ENCODE results near the gene EMC1.
"Not testable (repeated sequence)": the region's sequence is repeated elsewhere in the genome, so short reads cannot be mapped to it uniquely, and the experiment has no call there.

EMC1 gene

DNA sequence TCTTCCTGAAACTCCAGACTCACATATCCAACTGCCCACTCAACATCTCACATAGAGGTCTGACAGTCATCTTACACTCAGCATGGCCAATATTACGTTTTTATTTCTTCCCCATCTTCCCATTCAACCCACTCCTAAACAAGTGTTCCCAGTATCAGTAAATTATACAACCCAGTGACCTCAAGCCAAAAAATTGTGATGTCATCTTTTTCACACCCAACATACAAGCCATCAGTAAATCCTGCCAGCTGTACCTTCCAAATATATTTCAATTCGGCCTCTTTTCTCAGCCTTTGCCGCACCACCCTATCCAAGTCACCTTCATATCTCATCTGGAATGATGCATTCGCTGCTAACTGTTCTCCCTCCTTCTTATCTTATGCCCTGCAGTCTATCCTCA is 60.9 kb downstream of the EMC1 start:
- no peak for DNase-seq (ENCODE audit: low read depth)

DNA sequence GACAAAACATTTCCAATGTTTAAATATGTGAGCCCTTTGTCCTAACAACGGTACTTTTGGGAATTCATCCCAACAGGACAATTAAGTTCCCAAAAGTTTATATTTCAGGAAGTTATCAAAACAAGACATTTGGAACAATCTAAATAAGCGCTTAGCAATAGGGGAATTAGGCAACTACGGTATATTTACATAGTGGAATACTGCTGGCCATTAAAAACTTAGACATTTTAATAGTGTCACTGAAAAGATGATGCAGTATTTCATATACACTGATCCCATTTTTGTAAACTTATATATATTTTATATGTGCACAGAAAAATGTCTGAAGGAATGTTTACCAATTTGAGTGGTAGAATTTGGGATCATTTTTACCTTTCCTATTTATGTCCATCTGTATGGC is 62.1 kb downstream of the EMC1 start:
- no peak for DNase-seq (ENCODE audit: low read depth)

- DNase-seq (ENCODE audit: low read depth): no peak
Measured at GRCh38 chr1:19187852-19188251, 63.5 kb downstream of the EMC1 start.

- DNase-seq (ENCODE audit: low read depth): no peak
Measured at GRCh38 chr1:19186001-19186400, 65.3 kb downstream of the EMC1 start.

DNA sequence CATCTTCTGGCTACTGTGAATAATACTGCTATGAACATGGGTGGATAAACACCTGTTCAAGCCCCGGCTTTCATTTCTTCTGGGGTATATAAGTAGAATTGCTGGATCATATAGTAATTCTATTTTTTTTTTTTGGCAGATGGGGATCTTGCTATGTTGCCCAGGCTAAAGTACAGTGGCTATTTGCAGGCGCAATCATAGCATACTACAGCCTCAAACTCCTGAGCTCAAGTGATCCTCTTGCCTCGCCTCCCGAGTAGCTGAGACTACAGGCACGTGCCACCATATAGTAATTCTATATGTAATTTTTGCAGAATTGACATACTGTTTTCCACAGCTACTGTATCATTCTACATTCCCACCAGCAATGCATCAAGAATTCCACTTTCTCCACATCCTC is 69.1 kb downstream of the EMC1 start:
- no peak for DNase-seq (ENCODE audit: low read depth)

GRCh38 chr1:19180265-19180657 is 71.1 kb downstream of the EMC1 start:
- not testable (repeated sequence) for DNase-seq (ENCODE audit: low read depth)

DNA sequence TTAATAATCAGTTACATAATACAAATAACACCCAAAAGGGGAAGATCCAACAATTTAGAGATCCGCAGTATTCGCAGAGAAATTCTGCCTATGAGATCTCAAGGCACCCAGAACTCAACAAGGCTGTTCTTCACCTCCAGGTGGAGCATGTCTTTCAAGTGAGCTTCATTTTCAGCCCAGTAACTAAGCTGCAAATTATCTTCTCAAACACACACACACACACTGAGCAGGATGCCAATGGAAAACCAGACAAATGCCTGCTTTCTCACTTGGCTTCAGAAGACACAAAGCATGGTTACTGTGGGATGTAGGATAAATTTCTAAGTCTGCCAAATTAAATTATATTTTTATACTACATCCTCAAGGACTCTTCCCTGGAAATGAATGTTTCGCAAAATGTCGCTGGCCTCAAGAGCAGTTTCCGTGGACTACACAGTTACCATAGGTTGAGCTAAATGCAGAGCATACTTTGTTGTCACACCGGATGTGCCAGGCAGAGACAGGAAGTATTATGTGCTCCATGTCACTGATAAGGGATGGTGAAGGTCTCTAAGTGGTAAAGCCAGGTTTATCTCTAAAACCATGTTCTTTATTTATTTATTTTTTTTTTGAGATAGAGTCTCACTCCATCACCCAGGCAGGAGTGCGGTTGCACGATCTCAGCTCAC is 71.6 kb downstream of the EMC1 start:
- no peak for DNase-seq (ENCODE audit: low read depth)

DNA sequence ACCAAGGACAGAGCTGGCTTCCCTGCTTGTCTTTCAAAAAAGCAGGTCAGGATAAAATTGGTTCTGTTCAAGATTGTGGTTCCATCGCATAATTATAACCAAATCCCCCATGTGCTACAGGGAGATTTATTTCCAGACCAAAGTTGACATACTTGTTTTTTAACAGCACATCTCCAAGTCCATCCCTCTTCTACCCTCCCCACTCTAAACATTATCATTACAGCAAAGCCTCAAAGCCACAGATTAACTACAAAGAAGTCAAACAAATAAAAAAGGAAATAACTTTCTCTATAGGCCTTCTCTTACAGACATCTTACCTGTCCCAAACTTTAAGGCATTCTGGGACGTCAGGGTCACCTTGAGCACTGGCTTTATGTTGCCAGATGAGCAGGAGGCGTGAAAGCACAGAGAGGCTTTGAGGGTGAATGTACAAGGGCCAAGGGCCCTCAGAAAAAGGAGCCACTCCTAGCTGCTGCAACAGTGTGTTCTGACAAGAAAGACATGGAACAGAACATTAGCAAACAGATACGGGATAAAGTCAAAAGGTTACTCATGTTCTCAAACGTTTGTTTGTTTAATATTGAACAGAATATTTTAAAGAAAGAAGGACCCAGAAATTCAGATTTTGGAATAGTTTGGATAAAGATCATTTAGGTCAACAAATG is 72.5 kb downstream of the EMC1 start:
- DNase-seq (ENCODE audit: low read depth): no peak

- DNase-seq (ENCODE audit: low read depth): no peak
Measured at GRCh38 chr1:19177811-19178210, 73.5 kb downstream of the EMC1 start.

DNA sequence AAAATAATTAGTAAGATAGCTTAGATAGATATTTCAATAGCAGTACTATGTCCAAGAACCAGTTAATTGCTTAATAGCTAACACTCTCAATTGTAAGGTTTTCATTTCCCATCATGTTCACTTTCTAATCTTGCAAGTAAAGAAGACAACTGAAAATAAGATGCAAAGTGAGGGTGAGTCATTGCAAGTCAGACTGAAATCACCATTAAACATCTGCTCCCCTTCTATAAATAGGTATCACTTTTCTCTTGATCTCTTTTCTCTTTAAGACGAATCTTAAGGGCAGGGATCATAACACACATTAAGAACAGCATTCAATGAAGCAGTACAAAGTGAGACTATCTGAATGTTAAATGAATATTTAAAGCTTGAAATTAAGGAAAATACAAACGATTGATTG is 81.7 kb downstream of the EMC1 start:
- no peak for DNase-seq (ENCODE audit: low read depth)

DNA sequence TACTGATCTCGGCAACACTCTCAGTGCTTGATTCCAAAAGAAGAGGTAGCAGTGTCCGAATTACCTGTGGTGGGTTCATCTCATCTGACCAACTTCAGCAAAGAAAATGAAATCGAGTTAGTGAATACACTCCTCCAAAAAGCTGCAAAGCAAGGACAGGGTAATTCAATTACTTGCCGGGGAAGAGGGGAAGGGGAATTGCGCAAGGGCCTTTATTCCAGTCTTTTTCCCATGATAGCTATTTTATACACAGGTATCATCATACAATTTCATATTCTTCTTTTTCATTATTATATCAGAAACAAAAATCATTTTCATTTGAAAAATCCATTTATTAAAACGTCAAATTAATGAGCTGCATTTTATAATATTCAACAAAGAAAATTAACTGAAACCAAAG is 84.2 kb downstream of the EMC1 start:
- DNase-seq (ENCODE audit: low read depth): no peak

DNA sequence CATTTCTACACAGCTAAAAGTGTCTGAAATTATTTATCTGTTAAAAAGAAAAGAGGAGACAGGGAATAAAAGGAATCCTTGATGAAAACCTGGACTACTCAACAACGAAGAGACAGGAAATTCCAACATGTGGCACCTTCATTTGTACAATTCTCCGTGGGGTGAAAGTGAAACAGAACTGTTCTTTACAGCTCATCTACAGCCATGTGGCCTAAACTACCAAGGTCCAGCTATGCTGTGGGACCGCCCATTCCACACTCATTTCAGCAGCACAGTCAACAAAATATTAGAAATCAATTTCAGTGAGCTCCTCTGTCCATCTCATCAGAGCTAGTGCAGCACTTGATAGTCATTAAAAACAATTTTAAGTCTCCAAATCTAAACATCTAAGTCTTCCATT is 85.3 kb downstream of the EMC1 start:
- no peak for DNase-seq (ENCODE audit: low read depth)
